AG10803 (cell line): ENCODE measurements around the gene ADGRB3.
"Not testable (repeated sequence)": the region's sequence is repeated elsewhere in the genome, so short reads cannot be mapped to it uniquely, and the experiment has no call there.

ENCODE experiments used
- DNase-seq: peaks from one replicate; pipeline ENCODE4 v3.0.0; 2010; ENCODE audit warnings: low read depth
- H3K4me3 ChIP-seq: 2 replicates; pipeline ENCODE4 v1.5.1; 2011; ENCODE audit warnings: mild to moderate bottlenecking, low read length, control low read depth
- TF ChIP-seq, protein P1 (sequence below): conservative IDR thresholded peaks from 2 replicates; pipeline ENCODE4 v1.5.1; 2011; ENCODE audit warnings: mild to moderate bottlenecking, low read length, control low read depth, inconsistent platforms

Gene ADGRB3

GRCh38 chr6:68859233-68859632, 224.2 kb downstream of the ADGRB3 start:
- TF ChIP-seq, protein P1, sequence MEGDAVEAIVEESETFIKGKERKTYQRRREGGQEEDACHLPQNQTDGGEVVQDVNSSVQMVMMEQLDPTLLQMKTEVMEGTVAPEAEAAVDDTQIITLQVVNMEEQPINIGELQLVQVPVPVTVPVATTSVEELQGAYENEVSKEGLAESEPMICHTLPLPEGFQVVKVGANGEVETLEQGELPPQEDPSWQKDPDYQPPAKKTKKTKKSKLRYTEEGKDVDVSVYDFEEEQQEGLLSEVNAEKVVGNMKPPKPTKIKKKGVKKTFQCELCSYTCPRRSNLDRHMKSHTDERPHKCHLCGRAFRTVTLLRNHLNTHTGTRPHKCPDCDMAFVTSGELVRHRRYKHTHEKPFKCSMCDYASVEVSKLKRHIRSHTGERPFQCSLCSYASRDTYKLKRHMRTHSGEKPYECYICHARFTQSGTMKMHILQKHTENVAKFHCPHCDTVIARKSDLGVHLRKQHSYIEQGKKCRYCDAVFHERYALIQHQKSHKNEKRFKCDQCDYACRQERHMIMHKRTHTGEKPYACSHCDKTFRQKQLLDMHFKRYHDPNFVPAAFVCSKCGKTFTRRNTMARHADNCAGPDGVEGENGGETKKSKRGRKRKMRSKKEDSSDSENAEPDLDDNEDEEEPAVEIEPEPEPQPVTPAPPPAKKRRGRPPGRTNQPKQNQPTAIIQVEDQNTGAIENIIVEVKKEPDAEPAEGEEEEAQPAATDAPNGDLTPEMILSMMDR = no peak
- no peak overlapping the region for H3K4me3 ChIP-seq
- no peak for DNase-seq

DNA sequence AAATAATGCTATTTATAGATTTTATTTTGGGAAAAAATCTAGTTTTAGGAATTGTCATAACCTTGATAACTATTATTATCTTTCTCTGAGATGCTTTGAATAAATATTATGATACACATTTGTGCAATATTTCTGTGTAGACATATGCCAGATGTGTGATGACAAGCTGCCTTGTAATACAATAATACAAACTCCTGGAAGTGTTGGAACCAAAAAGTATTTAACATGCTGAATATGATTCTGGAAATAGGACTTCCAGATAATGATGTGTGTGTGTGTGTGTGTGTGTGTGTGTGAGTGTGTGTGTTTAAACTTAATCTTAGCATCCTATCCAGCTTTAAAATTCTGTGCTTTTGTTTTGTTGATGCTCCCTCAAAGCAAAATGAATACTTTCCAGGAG, 233.6 kb downstream of the ADGRB3 start:
- TF ChIP-seq, protein P1 = no peak
- H3K4me3 ChIP-seq = no peak overlapping the region
- no peak for DNase-seq

- TF ChIP-seq, protein P1 = no peak
- DNase-seq = no peak
- H3K4me3 ChIP-seq = no peak overlapping the region
These were observed 238.2 kb downstream of the ADGRB3 start for GRCh38 chr6:68873236-68873635.

GRCh38 chr6:68874747-68875146, 239.7 kb downstream of the ADGRB3 start:
- no peak for DNase-seq
- no peak overlapping the region for H3K4me3 ChIP-seq
- TF ChIP-seq, protein P1 = no peak

DNA sequence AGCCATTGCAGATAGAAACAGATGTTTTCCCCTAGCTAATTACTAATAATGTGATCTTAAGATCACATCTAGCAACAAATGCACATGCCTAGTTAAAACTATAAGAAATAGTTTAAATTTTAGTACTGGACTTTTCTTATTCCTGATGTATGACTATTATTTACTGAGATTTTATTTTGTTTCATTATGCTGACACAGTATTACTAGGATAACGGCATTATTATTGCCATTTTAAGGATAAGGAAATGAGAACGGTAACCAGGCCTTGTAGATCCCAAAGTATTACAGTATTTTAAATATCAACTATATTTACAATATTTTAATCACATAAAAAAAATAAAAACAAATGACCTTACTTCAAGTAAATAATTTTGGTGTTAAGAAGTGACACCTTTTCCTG, 240.3 kb downstream of the ADGRB3 start:
- DNase-seq = no peak
- TF ChIP-seq, protein P1 = no peak
- H3K4me3 ChIP-seq = no peak overlapping the region

DNA sequence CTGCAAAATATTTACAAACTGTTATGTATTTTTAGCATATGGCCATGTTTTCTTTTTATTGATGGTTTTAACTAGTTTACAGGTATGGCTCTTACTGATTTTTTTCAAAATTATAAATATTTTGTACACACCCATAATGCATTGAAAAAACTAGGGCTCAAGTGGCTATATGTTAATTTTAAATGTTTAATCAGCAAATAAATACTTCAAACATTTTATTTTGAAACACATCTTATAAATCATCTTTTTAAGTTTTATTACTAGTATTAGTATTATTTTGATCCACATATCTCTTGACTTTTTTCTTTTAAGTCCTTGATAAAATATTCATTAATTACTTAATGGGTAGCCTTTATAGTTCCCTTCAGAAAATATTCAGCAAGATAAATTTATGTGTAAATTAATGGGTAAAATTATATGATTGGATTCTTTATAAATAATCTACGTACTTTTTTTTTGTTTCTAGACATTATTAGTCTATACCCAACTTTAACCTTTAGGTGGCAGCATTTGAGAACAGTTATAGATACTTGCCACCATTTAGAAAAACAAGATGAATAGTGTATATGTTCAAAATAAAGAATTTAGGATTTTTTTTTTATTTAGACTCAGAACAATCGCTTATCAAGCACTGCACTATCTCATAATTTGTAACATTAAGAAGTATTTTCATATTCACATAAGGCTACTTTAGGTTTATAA, 241.9 kb downstream of the ADGRB3 start:
- DNase-seq = peak; percentile 12
- no peak overlapping the region for H3K4me3 ChIP-seq
- TF ChIP-seq, protein P1 = peak; percentile 59

DNA sequence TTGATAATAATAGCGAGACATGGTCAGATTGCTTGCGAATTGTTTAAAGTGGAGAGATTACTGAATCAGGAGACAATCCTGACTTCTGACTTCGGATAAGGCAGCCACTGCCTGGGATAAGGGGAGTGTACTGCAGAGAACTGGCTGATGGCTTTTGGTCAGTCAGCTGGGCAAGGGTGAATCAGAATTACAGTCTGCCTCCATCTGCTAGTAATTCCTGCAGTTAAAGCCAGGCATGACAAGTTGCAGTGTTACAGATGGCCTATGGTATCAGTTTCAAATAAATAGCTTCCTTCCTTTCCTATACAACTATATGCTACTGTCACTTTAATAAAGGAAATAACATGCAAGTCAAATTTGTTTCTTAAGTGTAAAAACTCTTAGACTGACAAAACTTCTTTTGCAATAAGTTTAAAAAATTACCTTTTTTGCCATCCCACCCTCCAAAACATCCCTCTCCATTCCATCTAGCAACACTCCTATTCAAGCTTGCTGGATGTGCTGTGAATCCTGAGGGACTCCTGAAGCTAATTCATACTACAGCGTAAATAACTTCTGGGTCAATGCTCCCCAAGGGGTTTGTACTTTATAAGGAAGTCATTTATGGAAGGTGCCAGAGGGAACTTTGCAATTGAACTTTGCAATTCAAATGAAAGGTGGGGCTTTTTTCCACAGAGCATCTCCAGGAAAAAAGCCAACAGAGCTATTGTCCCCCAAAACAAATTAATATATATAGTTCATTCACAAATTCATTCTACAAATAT, 245.2 kb downstream of the ADGRB3 start:
- TF ChIP-seq, protein P1 = no peak
- DNase-seq = no peak
- H3K4me3 ChIP-seq = no peak overlapping the region

GRCh38 chr6:68883325-68883724, 248.2 kb downstream of the ADGRB3 start:
- not testable (repeated sequence) for H3K4me3 ChIP-seq, DNase-seq
